Liver (tissue), 9 donors: ENCODE data around the gene NQO2. TPM values are rescaled to one million over a fixed set of nuclear protein-coding genes. Genes with fewer than 3 reads are reported as not detected.

Experiments
- DNase-seq: peaks from one replicate; pipeline ENCODE4 v3.0.0-alpha.2; 2017; ENCODE audit warnings: low spot score
- H3K27ac ChIP-seq, 2 donors: one replicate each; pipeline ENCODE4 v1.7.0; 2013; ENCODE audit warnings: inconsistent platforms in 2 of 2, low read length in 2 of 2, control low read depth in 1 of 2, low read depth in 1 of 2, mild to moderate bottlenecking in 1 of 2
- H3K27me3 ChIP-seq, 4 donors: one replicate each; pipeline versions ENCODE4 v1.6.1 to v1.7.0; 2013; ENCODE audit warnings: low read length in 3 of 4, inconsistent platforms in 1 of 4, mild to moderate bottlenecking in 1 of 4, moderate library complexity in 1 of 4; ENCODE audit not compliant: control insufficient read depth in 4 of 4, insufficient read depth in 4 of 4
- H3K36me3 ChIP-seq, 4 donors: one replicate each; pipeline versions ENCODE4 v1.6.1 to v1.7.0; 2013; ENCODE audit warnings: low read length in 3 of 4, mild to moderate bottlenecking in 3 of 4, low read depth in 1 of 4, moderate library complexity in 1 of 4; ENCODE audit not compliant: control insufficient read depth in 4 of 4, insufficient read depth in 3 of 4
- H3K4me1 ChIP-seq, 4 donors: one replicate each; pipeline versions ENCODE4 v1.6.1 to v1.7.0; 2013; ENCODE audit warnings: low read length in 3 of 4, mild to moderate bottlenecking in 3 of 4, moderate library complexity in 1 of 4; ENCODE audit not compliant: control insufficient read depth in 4 of 4, insufficient read depth in 4 of 4
- H3K4me3 ChIP-seq, 3 donors: one replicate each; pipeline versions ENCODE4 v1.6.1 to v1.7.0; 2013; ENCODE audit warnings: low read length in 3 of 3, control low read depth in 1 of 3, low read depth in 1 of 3, mild to moderate bottlenecking in 1 of 3
- H3K9ac ChIP-seq, 2 donors: one replicate each; pipeline ENCODE4 v1.7.0; 2013; ENCODE audit warnings: low read length in 2 of 2, mild to moderate bottlenecking in 2 of 2, moderate library complexity in 2 of 2, control low read depth in 1 of 2, low read depth in 1 of 2
- H3K9me3 ChIP-seq, 4 donors: one replicate each; pipeline versions ENCODE4 v1.6.1 to v1.7.0; 2013; ENCODE audit warnings: low read length in 3 of 4; ENCODE audit not compliant: control insufficient read depth in 4 of 4
- ATF3 ChIP-seq: IDR thresholded peaks from 2 replicates; pipeline ENCODE4 v1.6.1; 2016; ENCODE audit warnings: antibody characterized with exemption
- CTCF ChIP-seq: fragments of 150-350 bp; IDR thresholded peaks from 2 replicates; pipeline ENCODE4 v1.5.1; 2017; ENCODE audit warnings: improper control_type of control experiment, low read depth, low read length; ENCODE audit not compliant: missing input control
- EGR1 ChIP-seq, 2 donors: IDR thresholded peaks; 2 replicates each; pipeline ENCODE4 v1.6.1; 2016 to 2018; ENCODE audit warnings: antibody characterized with exemption in 2 of 2, low read depth in 2 of 2
- FOXA1 ChIP-seq: IDR thresholded peaks from 2 replicates; pipeline ENCODE4 v1.6.1; 2016; ENCODE audit warnings: antibody characterized with exemption
- FOXA2 ChIP-seq: IDR thresholded peaks from 2 replicates; pipeline ENCODE4 v1.6.1; 2016; ENCODE audit warnings: antibody characterized with exemption
- GABPA ChIP-seq, 2 donors: IDR thresholded peaks in 1 of 2; conservative IDR thresholded peaks in 1 of 2; 2 replicates each; pipeline ENCODE4 v1.6.1; 2016; ENCODE audit warnings: antibody characterized with exemption in 2 of 2, mild to moderate bottlenecking in 1 of 2, moderate library complexity in 1 of 2
- HNF4A ChIP-seq, 2 donors: conservative IDR thresholded peaks; 2 replicates each; pipeline ENCODE4 v1.6.1; 2016; ENCODE audit warnings: antibody characterized with exemption in 2 of 2, mild to moderate bottlenecking in 2 of 2
- HNF4G ChIP-seq: IDR thresholded peaks from 2 replicates; pipeline ENCODE4 v1.6.1; 2016; ENCODE audit warnings: antibody characterized with exemption
- JUND ChIP-seq, 2 donors: IDR thresholded peaks; 2 replicates each; pipeline ENCODE4 v1.6.1; 2016; ENCODE audit warnings: antibody characterized with exemption in 2 of 2
- MAX ChIP-seq: IDR thresholded peaks from 2 replicates; pipeline ENCODE4 v1.6.1; 2016; ENCODE audit warnings: antibody characterized with exemption
- NR2F2 ChIP-seq: IDR thresholded peaks from 2 replicates; pipeline ENCODE4 v1.6.1; 2016; ENCODE audit warnings: antibody characterized with exemption
- RAD21 ChIP-seq, 2 donors: IDR thresholded peaks; 2 replicates each; pipeline ENCODE4 v1.6.1; 2016; ENCODE audit warnings: antibody characterized with exemption in 2 of 2, mild to moderate bottlenecking in 2 of 2
- REST ChIP-seq: IDR thresholded peaks from 2 replicates; pipeline ENCODE4 v1.6.1; 2016; ENCODE audit warnings: antibody characterized with exemption, mild to moderate bottlenecking
- RXRA ChIP-seq, 2 donors: IDR thresholded peaks; 2 replicates each; pipeline ENCODE4 v1.6.1; 2017 to 2018; ENCODE audit warnings: antibody characterized with exemption in 2 of 2, mild to moderate bottlenecking in 1 of 2
- SP1 ChIP-seq: IDR thresholded peaks from 2 replicates; pipeline ENCODE4 v1.6.1; 2018; ENCODE audit warnings: antibody characterized with exemption, mild to moderate bottlenecking
- TAF1 ChIP-seq: conservative IDR thresholded peaks from 2 replicates; pipeline ENCODE4 v1.6.1; 2016; ENCODE audit warnings: antibody characterized with exemption, mild to moderate bottlenecking
- YY1 ChIP-seq: IDR thresholded peaks from 2 replicates; pipeline ENCODE4 v1.6.1; 2016; ENCODE audit warnings: antibody characterized with exemption, mild to moderate bottlenecking
- ZBTB33 ChIP-seq: IDR thresholded peaks from 2 replicates; pipeline ENCODE4 v1.6.1; 2016; ENCODE audit warnings: antibody characterized with exemption
- WGBS: extraction: QIAGEN DNeasy Blood & Tissue Kit; methylation state at CpG from one replicate; pipeline ENCODE4 v1.1.7; 2013; 5-methylcytosine and 5-hydroxymethylcytosine counted together
- polyA plus RNA-seq, 2 donors: library from polyadenylated mRNA; stranded (reverse) in 1 of 2; unstranded in 1 of 2; fragments of 200-250 nt in 1 of 2; fragments of >200 nt in 1 of 2; fragmentation: Nextera tagmentation in 1 of 2; extraction: Ambion mirVana in 1 of 2; gene quantifications; one replicate each; pipeline versions ENCODE4 v1.2.1 to v1.2.3, GENCODE V29; 2013 to 2015
- total RNA-seq, 2 donors: library from RNA; depleted of rRNA; stranded (reverse); fragments of >200 nt; gene quantifications; one replicate each; pipeline ENCODE4 v1.2.3, GENCODE V29; 2014
- donor health status: healthy.
- donor health status: healthy.
- donor health status: healthy.
- donor health status: healthy.
- donor health status: healthy.

The NQO2 gene
- total and polyA plus RNA-seq, 4 donors: 11.5 to 127 (median 92.7) TPM

GRCh38 chr6:2952557-2953095 is 47.1 kb upstream of the NQO2 start:
- Histone ChIP-seq H3K9ac (peak overlapping the region in 1 of 2 donors; percentile 19), H3K9me3 (no peaks in the 10 kb centered on the region), H3K4me1 (peaks cover 0 to 8% (median 2%) of the 10 kb centered on the region in 4 donors), H3K36me3 (peaks cover 3 to 11% (median 7%) of the 10 kb centered on the region in 4 donors), H3K27ac (peak overlapping the region; percentile 6 to 67), H3K27me3 (no peaks in the 10 kb centered on the region), H3K4me3 (no peak overlapping the region)
- WGBS: 13% methylated on average over 27 of the region's 27 CpGs
- no peak for TF ChIP-seq FOXA2
- no peak for TF ChIP-seq TAF1
- no peak for TF ChIP-seq JUND (IDR thresholded peaks at IDR 0.05)
- no peak for TF ChIP-seq ZBTB33
- no peak for TF ChIP-seq GABPA (IDR thresholded peaks at IDR 0.05 in 1 of 2, conservative IDR thresholded peaks at IDR 0.05 in 1 of 2)
- TF ChIP-seq NR2F2: no peak
- peak; percentile 17 to 38 for TF ChIP-seq RXRA (IDR thresholded peaks at IDR 0.05)
- no peak for TF ChIP-seq REST
- TF ChIP-seq RAD21 (IDR thresholded peaks at IDR 0.05): peak; percentile 84 to 90
- peak; percentile 87 for TF ChIP-seq CTCF
- TF ChIP-seq SP1: no peak
- no peak for TF ChIP-seq HNF4G
- no peak for TF ChIP-seq ATF3
- no peak for TF ChIP-seq MAX
- TF ChIP-seq HNF4A (conservative IDR thresholded peaks at IDR 0.05): peak in 1 of 2 donors; percentile 14
- peak; percentile 59 for TF ChIP-seq YY1
- no peak for TF ChIP-seq FOXA1
- no peak for TF ChIP-seq EGR1 (IDR thresholded peaks at IDR 0.05; ENCODE audit: low read depth in 2 of 2)
- DNase-seq: peak; percentile 77
